HepG2 (cell line): ENCODE data around the gene AFAP1L2. TPM values are rescaled to one million over a fixed set of nuclear protein-coding genes. Genes with fewer than 3 reads are reported as not detected.

Experiments
- ATAC-seq: fragments of 200-7000 bp; cut with Tn5 transposase; 3 replicates; pipeline ENCODE4 v1.9.1; 2020; ENCODE audit warnings: mild to moderate bottlenecking, moderate library complexity
- BruUV-seq: library from RNA; stranded (reverse); fragments of 400-500 nt; replicated peaks from 2 replicates; lab custom pipeline; 2021; lab: Mats Ljungman, UMichigan
- CTCF ChIA-PET: fragments of 300-600 bp; formaldehyde crosslinking; extraction: SDS; loops from one replicate; lab custom pipeline; 2021; ENCODE audit warnings: low total read pairs, inconsistent platforms, low intra/inter-chr PET ratio; lab: Yijun Ruan, JAX
- POLR2A ChIA-PET: fragments of 350-600 bp; sonication (Branson Sonifier 250); formaldehyde crosslinking; loops from one replicate; lab custom pipeline; 2020; ENCODE audit warnings: antibody characterized with exemption, inconsistent platforms; lab: Yijun Ruan, JAX
- DNase-seq: peaks from one replicate; pipeline ENCODE4 v3.0.0-alpha.2; 2015; ENCODE audit warnings: low spot score
- FAIRE-seq: peaks from 3 replicates; lab custom pipeline; 2011; peaks lifted over from hg19 to GRCh38; lab: Jason Lieb, UNC
- H2AFZ ChIP-seq: one replicate; pipeline ENCODE4 v1.6.1; 2011; ENCODE audit warnings: low read length, inconsistent platforms
- H3K27ac ChIP-seq: fragments of 300-600 bp; 3 replicates; pipeline ENCODE4 v1.8.0; 2011; ENCODE audit warnings: mixed run types, mild to moderate bottlenecking, mixed read lengths, low read length, inconsistent platforms; ENCODE audit not compliant: insufficient read depth; ENCODE audit errors: extremely low read length
- H3K27me3 ChIP-seq, 2 experiments: fragments of 200-600 bp in 1 of 2; 2 replicates in 1 of 2; 3 replicates in 1 of 2; pipeline versions ENCODE4 v1.6.0 to v1.8.0; 2011; ENCODE audit warnings: low read length in 2 of 2, mild to moderate bottlenecking in 2 of 2, moderate library complexity in 2 of 2, inconsistent platforms in 1 of 2; ENCODE audit not compliant: insufficient read depth in 2 of 2, control insufficient read depth in 1 of 2
- H3K36me3 ChIP-seq, 2 experiments: fragments of 200-600 bp in 1 of 2; replicated peaks in 1 of 2; 2 replicates in 1 of 2; 3 replicates in 1 of 2; pipeline versions ENCODE4 v1.5.1 to v1.8.0; 2011; ENCODE audit warnings: low read length in 2 of 2, inconsistent platforms in 1 of 2; ENCODE audit not compliant: insufficient read depth in 2 of 2, control insufficient read depth in 1 of 2
- H3K4me1 ChIP-seq: 2 replicates; pipeline ENCODE4 v1.5.1; 2012; ENCODE audit warnings: low read length, inconsistent platforms; ENCODE audit not compliant: insufficient read depth
- H3K4me2 ChIP-seq: 2 replicates; pipeline ENCODE4 v1.6.0; 2011; ENCODE audit warnings: low read depth, low read length, inconsistent platforms
- H3K4me3 ChIP-seq, 3 experiments: fragments of 200-600 bp in 1 of 3; sonication (generic), shearing (Covaris generic) in 1 of 3; replicated peaks in 1 of 3; 2 replicates each; pipeline ENCODE4 v1.5.1; 2011 to 2016; ENCODE audit warnings: low read length in 3 of 3, inconsistent platforms in 2 of 3, low read depth in 2 of 3, mild to moderate bottlenecking in 2 of 3, control low read depth in 1 of 3, mixed read lengths in 1 of 3; ENCODE audit not compliant: insufficient read depth in 1 of 3
- H3K79me2 ChIP-seq: one replicate; pipeline ENCODE4 v1.6.1; 2011; ENCODE audit warnings: low read length, inconsistent platforms; ENCODE audit not compliant: insufficient read depth
- H3K9ac ChIP-seq: 2 replicates; pipeline ENCODE4 v1.6.0; 2011; ENCODE audit warnings: mild to moderate bottlenecking, low read depth, low read length, inconsistent platforms; ENCODE audit not compliant: insufficient read depth
- H3K9me3 ChIP-seq: 2 replicates; pipeline ENCODE4 v1.5.1; 2012; ENCODE audit warnings: mild to moderate bottlenecking, low read length
- H4K20me1 ChIP-seq: 2 replicates; pipeline ENCODE4 v1.6.0; 2011; ENCODE audit warnings: inconsistent platforms, mild to moderate bottlenecking, low read length, moderate library complexity; ENCODE audit not compliant: insufficient read depth
- CENPX ChIP-seq: sonication (generic); formaldehyde crosslinking; IDR thresholded peaks from 2 replicates; pipeline ENCODE4 v1.9.0; 2021; ENCODE audit warnings: mild to moderate bottlenecking, missing genetic modification reagents, moderate library complexity
- DNMT1 ChIP-seq: sonication (generic); formaldehyde crosslinking; IDR thresholded peaks from 2 replicates; pipeline ENCODE4 v1.5.1; 2020; ENCODE audit warnings: mild to moderate bottlenecking, missing genetic modification reagents
- GATAD1 ChIP-seq: IDR thresholded peaks from 2 replicates; pipeline ENCODE4 v1.6.1; 2016; ENCODE audit warnings: missing genetic modification reagents, missing compliant biosample characterization
- KAT8 ChIP-seq: IDR thresholded peaks from 2 replicates; pipeline ENCODE4 v1.6.1; 2016; ENCODE audit warnings: missing genetic modification reagents, missing compliant biosample characterization
- MLXIP ChIP-seq: sonication (generic); formaldehyde crosslinking; IDR thresholded peaks from 2 replicates; pipeline ENCODE4 v1.9.0; 2021; ENCODE audit warnings: missing genetic modification reagents, borderline replicate concordance
- NFIC ChIP-seq: IDR thresholded peaks from 2 replicates; pipeline ENCODE4 v1.6.1; 2012; ENCODE audit warnings: mild to moderate bottlenecking, low read length, inconsistent platforms
- NR1H2 ChIP-seq: sonication (generic); formaldehyde crosslinking; IDR thresholded peaks from 2 replicates; pipeline ENCODE4 v1.8.1; 2022; ENCODE audit warnings: low read depth, missing genetic modification reagents, borderline replicate concordance
- PAF1 ChIP-seq: IDR thresholded peaks from 2 replicates; pipeline ENCODE4 v1.6.1; 2016; ENCODE audit warnings: missing genetic modification reagents, missing compliant biosample characterization
- RBAK ChIP-seq: sonication (generic); formaldehyde crosslinking; IDR thresholded peaks from 2 replicates; pipeline ENCODE4 v1.5.1; 2020; ENCODE audit warnings: mild to moderate bottlenecking, missing genetic modification reagents
- RFXAP ChIP-seq: sonication (generic); formaldehyde crosslinking; IDR thresholded peaks from 2 replicates; pipeline ENCODE4 v1.4.0; 2020; ENCODE audit warnings: missing genetic modification reagents, borderline replicate concordance
- YY1 ChIP-seq: IDR thresholded peaks from 2 replicates; pipeline ENCODE4 v1.6.1; 2011; ENCODE audit warnings: low read length, low read depth, moderate library complexity, mild to moderate bottlenecking; ENCODE audit not compliant: insufficient read depth, insufficient replicate concordance
- ZFP62 ChIP-seq: sonication (generic); formaldehyde crosslinking; IDR thresholded peaks from 2 replicates; pipeline ENCODE4 v1.4.0; 2020; ENCODE audit warnings: missing genetic modification reagents
- ZFX ChIP-seq: sonication (generic); formaldehyde crosslinking; IDR thresholded peaks from 2 replicates; pipeline ENCODE4 v1.4.0; 2020; ENCODE audit warnings: mild to moderate bottlenecking, low read depth, missing genetic modification reagents, moderate library complexity
- ZNF160 ChIP-seq: sonication (generic); formaldehyde crosslinking; IDR thresholded peaks from 2 replicates; pipeline ENCODE4 v1.8.0; 2022; ENCODE audit warnings: mild to moderate bottlenecking, inconsistent platforms, missing genetic modification reagents
- ZNF569 ChIP-seq: sonication (generic); formaldehyde crosslinking; IDR thresholded peaks from 2 replicates; pipeline ENCODE4 v1.5.0; 2020; ENCODE audit warnings: mild to moderate bottlenecking, missing genetic modification reagents, moderate library complexity, borderline replicate concordance
- ZNF678 ChIP-seq: sonication (generic); formaldehyde crosslinking; IDR thresholded peaks from 2 replicates; pipeline ENCODE4 v1.4.0; 2020; ENCODE audit warnings: mild to moderate bottlenecking, missing genetic modification reagents
- ZNF782 ChIP-seq: sonication (generic); formaldehyde crosslinking; IDR thresholded peaks from 2 replicates; pipeline ENCODE4 v1.4.0; 2020; ENCODE audit warnings: missing genetic modification reagents, mild to moderate bottlenecking, borderline replicate concordance
- WGBS: methylation state at CpG from one replicate; pipeline ENCODE4 v1.1.6; 2017; ENCODE audit warnings: low lambda C conversion rate; 5-methylcytosine and 5-hydroxymethylcytosine counted together
- in situ Hi-C: cut with HindIII; loops from 2 replicates; pipeline ENCODE4 v1.10.0; 2017; ENCODE audit warnings: low pct_unique_long_range_greater_than_20kb; ENCODE audit not compliant: extremely low pct_ligation_motif_present
- intact Hi-C: fragments of 100-400 bp; cut with micrococcal nuclease; formaldehyde crosslinking; loops from one replicate; pipeline ENCODE4 v1.10.0; 2022; ENCODE audit not compliant: unreplicated experiment
- polyA plus RNA-seq, 8 experiments: library from polyadenylated mRNA; depleted of rRNA in 3 of 8; stranded (reverse) in 7 of 8; unstranded in 1 of 8; fragments of >200 nt; fragmentation: Illumina TruSeq in 4 of 8; extraction: Trizol in 4 of 8; gene quantifications; 2 replicates each; pipeline versions ENCODE4 v1.2.1 to v1.2.3, GENCODE V29; 2011 to 2016; ENCODE audit warnings: low read depth in 4 of 8, missing spikeins in 1 of 8, mixed read lengths in 1 of 8; ENCODE audit not compliant: insufficient read depth in 1 of 8
- total RNA-seq, 5 experiments: library from RNA; depleted of rRNA; stranded (reverse); fragments of >200 nt; fragmentation: Illumina TruSeq; extraction: Trizol; gene quantifications; 2 replicates each; pipeline ENCODE4 v1.2.3, GENCODE V29; 2016; ENCODE audit warnings: low read depth in 1 of 5
- TF ChIP-seq, protein P1 (sequence below): sonication (generic); formaldehyde crosslinking; IDR thresholded peaks from 2 replicates; pipeline ENCODE4 v1.4.0; 2020; ENCODE audit warnings: mild to moderate bottlenecking, low read depth, missing genetic modification reagents

Gene AFAP1L2
- total and polyA plus RNA-seq, 2 of the 13 experiments (the other 11 are each of a cell fraction or from before 2014, with no cell fraction given) = not detected

GRCh38 chr10:114370199-114370598 is 34.1 kb downstream of the AFAP1L2 start:
- 0% methylated on average over 2 of the region's 2 CpGs for WGBS
- H3K27me3 ChIP-seq = peaks cover 0 to 3% of the 10 kb centered on the region in 2 experiments; a peak in 2 of 5 replicates
- no peak overlapping the region for H3K27ac ChIP-seq
- intact Hi-C loops = no loop called here
- ChIA-PET CTCF (no interaction called here), POLR2A (no interaction called here)
- DNase-seq (no peak), ATAC-seq (no peak), FAIRE-seq (no peak)
- in situ Hi-C loops = no loop called here
- no peak overlapping the region for H3K4me2 ChIP-seq
- no peak overlapping the region for H3K9ac ChIP-seq
- H3K79me2 ChIP-seq = no peaks in the 10 kb centered on the region
- H2AFZ ChIP-seq = no peak overlapping the region
- no peak for TF ChIP-seq GATAD1 (CRISPR knock-in tag)
- no peak for TF ChIP-seq ZNF782
- no peak for TF ChIP-seq ZNF160
- TF ChIP-seq, protein P1, sequence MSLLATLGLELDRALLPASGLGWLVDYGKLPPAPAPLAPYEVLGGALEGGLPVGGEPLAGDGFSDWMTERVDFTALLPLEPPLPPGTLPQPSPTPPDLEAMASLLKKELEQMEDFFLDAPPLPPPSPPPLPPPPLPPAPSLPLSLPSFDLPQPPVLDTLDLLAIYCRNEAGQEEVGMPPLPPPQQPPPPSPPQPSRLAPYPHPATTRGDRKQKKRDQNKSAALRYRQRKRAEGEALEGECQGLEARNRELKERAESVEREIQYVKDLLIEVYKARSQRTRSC (CRISPR knock-in tag) = no peak
- TF ChIP-seq ZNF678 (CRISPR knock-in tag) = no peak
- no peak for TF ChIP-seq KAT8
- no peak for TF ChIP-seq NFIC
- no peak for TF ChIP-seq ZNF569 (CRISPR knock-in tag)
- TF ChIP-seq PAF1 (CRISPR knock-in tag) = no peak
- no peak for TF ChIP-seq DNMT1 (CRISPR knock-in tag)
- no peaks in the 10 kb centered on the region for H4K20me1 ChIP-seq
- no peaks in the 10 kb centered on the region for H3K36me3 ChIP-seq
- no peaks in the 10 kb centered on the region for H3K4me1 ChIP-seq
- BruUV-seq = no TSS peak
- no peaks in the 10 kb centered on the region for H3K9me3 ChIP-seq
- no peak overlapping the region for H3K4me3 ChIP-seq

GRCh38 chr10:114368057-114368391 is 36.3 kb downstream of the AFAP1L2 start:
- Histone ChIP-seq H3K9me3 (no peaks in the 10 kb centered on the region), H3K9ac (no peak overlapping the region), H3K36me3 (no peaks in the 10 kb centered on the region), H3K4me3 (no peak overlapping the region), H3K27ac (no peak overlapping the region), H3K27me3 (no peaks in the 10 kb centered on the region; a peak in 2 of 5 replicates), H3K4me1 (no peaks in the 10 kb centered on the region), H2AFZ (no peak overlapping the region), H3K4me2 (no peak overlapping the region), H4K20me1 (no peaks in the 10 kb centered on the region), H3K79me2 (no peaks in the 10 kb centered on the region)
- ChIA-PET CTCF (no interaction called here), POLR2A (no interaction called here)
- no TSS peak for BruUV-seq
- intact Hi-C loops (no loop called here), in situ Hi-C loops (no loop called here)
- ATAC-seq = no peak
- 49% methylated on average over 4 of the region's 4 CpGs for WGBS
- FAIRE-seq = no peak
- DNase-seq = no peak
- TF ChIP-seq NR1H2 (CRISPR knock-in tag) (no peak), CENPX (no peak), RFXAP (CRISPR knock-in tag) (no peak), ZFP62 (CRISPR knock-in tag) (no peak), ZFX (no peak), MLXIP (no peak), YY1 (no peak), RBAK (no peak)
